Adrenal gland (tissue), 5 donors: Measurements from ENCODE around the gene KCNAB2.

ENCODE experiments used
- CTCF ChIP-seq, 6 experiments: fragments of 450-650 bp in 4 of 6; fragments of 200-600 bp in 2 of 6; sonication (generic) in 1 of 6; IDR thresholded peaks; 1 replicate in 5 of 6; 2 replicates in 1 of 6; pipeline versions ENCODE4 v1.5.1 to v1.8.0; 2016 to 2021; ENCODE audit warnings: antibody characterized with exemption in 6 of 6, mild to moderate bottlenecking in 2 of 6, moderate library complexity in 1 of 6
- POLR2A ChIP-seq, 2 donors: fragments of 450-650 bp; IDR thresholded peaks; one replicate each; pipeline ENCODE4 v1.6.1; 2017; ENCODE audit warnings: antibody characterized with exemption in 2 of 2, mild to moderate bottlenecking in 2 of 2, moderate library complexity in 1 of 2
- donor health status: DM: no; HTN: no; CAD: no.

DNA sequence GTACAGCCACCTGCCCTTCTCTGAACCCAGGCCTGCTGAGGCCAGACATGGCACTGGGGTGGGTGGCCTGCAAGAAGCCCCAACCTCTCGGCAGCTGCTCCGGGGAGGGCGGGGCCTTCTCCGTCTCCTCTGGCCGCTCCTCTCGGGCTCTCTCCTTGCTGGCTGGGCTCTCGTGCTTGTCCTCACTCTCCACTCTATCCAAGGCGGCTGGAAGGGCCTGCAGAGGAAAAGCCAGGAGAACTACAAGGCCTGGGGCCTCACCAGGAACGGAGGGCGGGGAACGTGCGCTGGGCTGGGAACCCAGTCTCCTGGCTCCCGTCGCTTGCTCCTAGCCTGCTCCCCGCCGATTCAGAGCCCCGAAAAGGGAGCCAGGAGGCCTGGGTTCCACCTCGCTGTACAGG is 75.3 kb downstream of the KCNAB2 start:
- TF ChIP-seq CTCF (IDR thresholded peaks at IDR 0.05), result no peak
- TF ChIP-seq POLR2A (IDR thresholded peaks at IDR 0.05), result no peak
